Measurements from ENCODE around the gene HSPA12B.

Gene HSPA12B

GRCh38 chr20:3795511-3796468, 63.3 kb downstream of the HSPA12B start, which contains the start of gene CDC25B:
CDC25B (plus strand) TSS chr20:3796310; CDS start chr20:3796532, 222 bp downstream.
- peak within 1 kb of the TSS; percentile 92 for H3K27ac ChIP-seq (ENCODE audit: extremely low read depth, low read depth, low read length)
- CTCF ChIA-PET: interaction anchor here (0.6 to 1.4 kb wide), 11 partner anchors 8 to 373 kb away, joined by 3 to 6 read pairs (median 3); no protein-coding TSS in a partner anchor
- POLR2A ChIA-PET: interaction anchor here (0.6 to 2.8 kb wide), 22 partner anchors 9 to 404 kb away, joined by 3 to 40 read pairs (median 4); partner anchors contain the start of genes ADISSP, AP5S1, CENPB and SPEF1
- peaks cover 12% of the 10 kb centered on the region for H3K4me1 ChIP-seq (ENCODE audit: control insufficient read depth, insufficient read depth, low read length)
- peak within 1 kb of the TSS; percentile 83 for H3K4me3 ChIP-seq (ENCODE audit: low read depth, low read length)
- peaks cover 5 to 35% of the 10 kb centered on the region in 2 experiments; a peak in 2 of 3 replicates for H3K36me3 ChIP-seq (ENCODE audit: control insufficient read depth in 2 of 2, insufficient read depth in 1 of 2, low read length in 2 of 2)
- no peaks in the 10 kb centered on the region for H3K9me3 ChIP-seq (ENCODE audit: control insufficient read depth, insufficient read depth, low read depth, low read length)
- peak; percentile 77 for TF ChIP-seq EGR2 (tag by site-specific recombination; IDR thresholded peaks at IDR 0.05; ENCODE audit: low read depth)
- TF ChIP-seq ZNF404 (tag by site-specific recombination; IDR thresholded peaks at IDR 0.05): no peak
- no peak for TF ChIP-seq ZNF549 (tag by site-specific recombination; IDR thresholded peaks at IDR 0.05)
- no peak for TF ChIP-seq ZNF350 (tag by site-specific recombination; IDR thresholded peaks at IDR 0.05)
- peak; percentile 49 for TF ChIP-seq ZBTB8A (tag by site-specific recombination; IDR thresholded peaks at IDR 0.05)
- peak; percentile 81 for TF ChIP-seq ZNF341 (tag by site-specific recombination; IDR thresholded peaks at IDR 0.05; ENCODE audit: low read depth)
- TF ChIP-seq ZNF610 (tag by site-specific recombination; IDR thresholded peaks at IDR 0.05; ENCODE audit: borderline replicate concordance): peak; percentile 58; the same call in 1 of the 2 replicates
- peak; percentile 74 for TF ChIP-seq ZXDB (tag by site-specific recombination; IDR thresholded peaks at IDR 0.05)
- peak; percentile 87 for TF ChIP-seq ZSCAN5A (tag by site-specific recombination; IDR thresholded peaks at IDR 0.05)
- TF ChIP-seq AEBP2 (tag by site-specific recombination; IDR thresholded peaks at IDR 0.05; ENCODE audit: borderline replicate concordance): no peak
- TF ChIP-seq ZSCAN16 (tag by site-specific recombination; IDR thresholded peaks at IDR 0.05): no peak
- peak; percentile 49; the same call in 1 of the 2 replicates for TF ChIP-seq ATF2 (tag by site-specific recombination; IDR thresholded peaks at IDR 0.05; ENCODE audit: low read depth)
- TF ChIP-seq ZBTB10 (tag by site-specific recombination; IDR thresholded peaks at IDR 0.05): peak; percentile 76
- TF ChIP-seq ZNF544 (tag by site-specific recombination; IDR thresholded peaks at IDR 0.05): no peak
- TF ChIP-seq ZEB2 (tag by site-specific recombination; IDR thresholded peaks at IDR 0.05): peak; percentile 65
- TF ChIP-seq ZFP41 (tag by site-specific recombination; IDR thresholded peaks at IDR 0.05; ENCODE audit: borderline replicate concordance): no peak
- no peak for TF ChIP-seq ZNF354C (tag by site-specific recombination; IDR thresholded peaks at IDR 0.05; ENCODE audit: borderline replicate concordance, low read depth)
- TF ChIP-seq ZNF280D (tag by site-specific recombination; IDR thresholded peaks at IDR 0.05): 0 out of 2 replicates have a peak, but pooled peaks have one; percentile 69
- TF ChIP-seq SCRT2 (tag by site-specific recombination; IDR thresholded peaks at IDR 0.05): no peak
- TF ChIP-seq GLIS1 (tag by site-specific recombination; IDR thresholded peaks at IDR 0.05): peak; percentile 95
- peak; percentile 51; the same call in 1 of the 2 replicates for TF ChIP-seq ZBTB7A (tag by site-specific recombination; IDR thresholded peaks at IDR 0.05; ENCODE audit: low read depth)
- TF ChIP-seq ZNF843 (tag by site-specific recombination; IDR thresholded peaks at IDR 0.05): no peak
- TF ChIP-seq KLF17 (tag by site-specific recombination; IDR thresholded peaks at IDR 0.05): peak; percentile 70; the same call in 1 of the 2 replicates
- TF ChIP-seq GLI2 (tag by site-specific recombination; IDR thresholded peaks at IDR 0.05; ENCODE audit: borderline replicate concordance, low read depth): no peak
